GM12878 (cell line): ENCODE data around the gene TAB2. TPM values are rescaled to one million over a fixed set of nuclear protein-coding genes. Genes with fewer than 3 reads are reported as not detected.

ENCODE experiments used
- ATAC-seq: fragments of 200-7000 bp; cut with Tn5 transposase; 3 replicates; pipeline ENCODE4 v1.9.1; 2020; ENCODE audit warnings: mild to moderate bottlenecking, moderate library complexity
- BruUV-seq: library from RNA; stranded (reverse); fragments of 400-500 nt; replicated peaks from 2 replicates; lab custom pipeline; 2021; lab: Mats Ljungman, UMichigan
- CTCF ChIA-PET: fragments of 300-600 bp; sonication (Branson Sonifier 250); formaldehyde crosslinking; extraction: SDS; loops from one replicate; lab custom pipeline; 2021; ENCODE audit warnings: inconsistent platforms; lab: Yijun Ruan, JAX
- POLR2A ChIA-PET: fragments of 350-600 bp; formaldehyde crosslinking; extraction: SDS; loops from one replicate; lab custom pipeline; 2021; ENCODE audit warnings: inconsistent platforms; lab: Charles Lee
- RAD21 ChIA-PET: fragments of 300-600 bp; sonication (Branson Sonifier 250); formaldehyde crosslinking; loops from one replicate; lab custom pipeline; 2023; ENCODE audit warnings: antibody characterized with exemption; ENCODE audit not compliant: unreplicated experiment; lab: Charles Lee
- SMC1A ChIA-PET: fragments of 300-600 bp; sonication (Branson Sonifier 250); formaldehyde crosslinking; loops from one replicate; lab custom pipeline; 2023; ENCODE audit not compliant: unreplicated experiment, uncharacterized antibody; lab: Charles Lee
- DNase-seq: peaks from one replicate; pipeline ENCODE4 v3.0.0-alpha.2; 2011; ENCODE audit warnings: low read depth, low spot score
- FAIRE-seq: peaks from 3 replicates; lab custom pipeline; 2011; peaks lifted over from hg19 to GRCh38; lab: Jason Lieb, UNC
- H2AFZ ChIP-seq: 2 replicates; pipeline ENCODE4 v1.6.0; 2011; ENCODE audit warnings: low read depth, low read length, control low read depth; ENCODE audit not compliant: control insufficient read depth
- H3K27ac ChIP-seq: 2 replicates; pipeline ENCODE4 v1.5.1; 2011; ENCODE audit warnings: control low read depth; ENCODE audit not compliant: control insufficient read depth, insufficient read depth
- H3K27me3 ChIP-seq, 2 experiments: replicated peaks in 1 of 2; 2 replicates each; pipeline versions ENCODE4 v1.6.0 to v1.6.1; 2011; ENCODE audit warnings: low read length in 1 of 2; ENCODE audit not compliant: control insufficient read depth in 2 of 2, insufficient read depth in 2 of 2
- H3K36me3 ChIP-seq, 2 experiments: 2 replicates each; pipeline ENCODE4 v1.5.1; 2011; ENCODE audit warnings: low read length in 1 of 2; ENCODE audit not compliant: control insufficient read depth in 2 of 2, insufficient read depth in 2 of 2
- H3K4me1 ChIP-seq: 2 replicates; pipeline ENCODE4 v1.6.1; 2011; ENCODE audit warnings: mild to moderate bottlenecking, low read length, moderate library complexity, mixed read lengths; ENCODE audit not compliant: control insufficient read depth, insufficient read depth
- H3K4me2 ChIP-seq: 2 replicates; pipeline ENCODE4 v1.6.0; 2011; ENCODE audit warnings: control low read depth; ENCODE audit not compliant: control insufficient read depth, insufficient read depth
- H3K4me3 ChIP-seq: fragments of 200-600 bp; sonication (generic); 2 replicates; pipeline ENCODE4 v1.5.1; 2016
- H3K79me2 ChIP-seq: 2 replicates; pipeline ENCODE4 v1.6.0; 2011; ENCODE audit warnings: low read length; ENCODE audit not compliant: control insufficient read depth, insufficient read depth
- H3K9ac ChIP-seq: 2 replicates; pipeline ENCODE4 v1.8.0; 2011; ENCODE audit warnings: low read length, control low read depth, mixed read lengths; ENCODE audit not compliant: control insufficient read depth, insufficient read depth
- H3K9me3 ChIP-seq: replicated peaks from 3 replicates; pipeline ENCODE4 v1.5.1; 2011; ENCODE audit warnings: mild to moderate bottlenecking, low read length; ENCODE audit not compliant: control insufficient read depth, insufficient read depth
- H4K20me1 ChIP-seq: 2 replicates; pipeline ENCODE4 v1.6.0; 2011; ENCODE audit not compliant: control insufficient read depth, insufficient read depth
- CHD2 ChIP-seq: IDR thresholded peaks from 2 replicates; pipeline ENCODE4 v1.6.1; 2011; ENCODE audit warnings: low read depth, low read length, improper control_type of control experiment, borderline replicate concordance
- IKZF1 ChIP-seq: fragments of 450-650 bp; conservative IDR thresholded peaks from 2 replicates; pipeline ENCODE4 v1.6.1; 2017; ENCODE audit warnings: antibody characterized with exemption, mild to moderate bottlenecking
- JUNB ChIP-seq: IDR thresholded peaks from 2 replicates; pipeline ENCODE4 v1.6.1; 2016; ENCODE audit warnings: antibody characterized with exemption, mild to moderate bottlenecking
- KDM1A ChIP-seq: fragments of 200-600 bp; sonication (generic); IDR thresholded peaks from 2 replicates; pipeline ENCODE4 v1.6.1; 2016; ENCODE audit warnings: borderline replicate concordance
- MTA2 ChIP-seq: fragments of 450-650 bp; IDR thresholded peaks from 2 replicates; pipeline ENCODE4 v1.6.1; 2016; ENCODE audit warnings: low read depth, mild to moderate bottlenecking, moderate library complexity
- MTA3 ChIP-seq: IDR thresholded peaks from 2 replicates; pipeline ENCODE4 v1.6.1; 2012; ENCODE audit warnings: low read length, inconsistent platforms, borderline replicate concordance
- MXI1 ChIP-seq: fragments of 150-350 bp; IDR thresholded peaks from 2 replicates; pipeline ENCODE4 v1.6.1; 2011; ENCODE audit warnings: low read depth, mild to moderate bottlenecking, inconsistent platforms, low read length, improper control_type of control experiment
- NFIC ChIP-seq: IDR thresholded peaks from 2 replicates; pipeline ENCODE4 v1.6.1; 2012; ENCODE audit warnings: low read depth, mild to moderate bottlenecking, inconsistent platforms, low read length, moderate library complexity
- RELA ChIP-seq: fragments of 450-650 bp; IDR thresholded peaks from 2 replicates; pipeline ENCODE4 v1.8.0; 2014; ENCODE audit warnings: borderline replicate concordance; ENCODE audit not compliant: partially characterized antibody
- TCF12 ChIP-seq: IDR thresholded peaks from 2 replicates; pipeline ENCODE4 v1.6.1; 2011; ENCODE audit warnings: low read depth, mild to moderate bottlenecking, low read length
- ZNF24 ChIP-seq: fragments of 450-650 bp; IDR thresholded peaks from 2 replicates; pipeline ENCODE4 v1.6.1; 2017; ENCODE audit warnings: antibody characterized with exemption, mild to moderate bottlenecking
- WGBS: methylation state at CpG from one replicate; pipeline ENCODE4 v1.1.6; 2016; ENCODE audit warnings: low lambda C conversion rate; ENCODE audit not compliant: insufficient replicate concordance, insufficient coverage; ENCODE audit errors: missing lambda C conversion rate; 5-methylcytosine and 5-hydroxymethylcytosine counted together
- in situ Hi-C: fragments of 300-500 bp; cut with MboI; formaldehyde crosslinking; loops from 9 replicates; pipeline ENCODE4 v1.14.3; 2018; ENCODE audit warnings: mixed read lengths
- intact Hi-C: fragments of 100-400 bp; cut with micrococcal nuclease; formaldehyde crosslinking; loops from one replicate; pipeline ENCODE4 v1.14.2; 2022; ENCODE audit not compliant: unreplicated experiment
- polyA plus RNA-seq, 11 experiments: library from polyadenylated mRNA; depleted of rRNA in 4 of 11; unstranded in 6 of 11; stranded (reverse) in 5 of 11; fragments of >200 nt; fragmentation: Nextera tagmentation in 4 of 11; fragmentation: Illumina TruSeq in 1 of 11; extraction: Ambion mirVana in 4 of 11; extraction: Trizol in 1 of 11; gene quantifications; 1 replicate in 1 of 11; 2 replicates in 10 of 11; pipeline versions ENCODE4 v1.2.1 to v1.2.3, GENCODE V29; 2011 to 2016; ENCODE audit warnings: inconsistent platforms in 2 of 11, missing spikeins in 2 of 11, low read depth in 1 of 11
- total RNA-seq, 4 experiments: library from RNA; depleted of rRNA in 3 of 4; stranded (reverse); fragments of >200 nt in 3 of 4; fragmentation: Illumina TruSeq in 1 of 4; extraction: Trizol in 1 of 4; gene quantifications; 2 replicates each; pipeline versions ENCODE4 v1.2.1 to v1.2.3, GENCODE V29; 2013 to 2021
- TF ChIP-seq, protein P1 (sequence below): fragments of 450-650 bp; IDR thresholded peaks from 2 replicates; pipeline ENCODE4 v1.6.1; 2016; ENCODE audit warnings: mild to moderate bottlenecking
- TF ChIP-seq, protein P2 (sequence below): IDR thresholded peaks from 2 replicates; pipeline ENCODE4 v1.6.1; 2011; ENCODE audit warnings: borderline replicate concordance, low read depth, mild to moderate bottlenecking, moderate library complexity, low read length; ENCODE audit not compliant: insufficient read depth, poor library complexity, severe bottlenecking

The TAB2 gene
- total and polyA plus RNA-seq, 10 of the 15 experiments (the other 5 are each of a cell fraction or from before 2014, with no cell fraction given): 8.9 to 66.3 (median 23.0) TPM

- TF ChIP-seq KDM1A (no peak), CHD2 (no peak), RELA (no peak), TCF12 (peak; percentile 39; the same call in 1 of the 2 replicates), MXI1 (no peak)
- TF ChIP-seq, protein P1, sequence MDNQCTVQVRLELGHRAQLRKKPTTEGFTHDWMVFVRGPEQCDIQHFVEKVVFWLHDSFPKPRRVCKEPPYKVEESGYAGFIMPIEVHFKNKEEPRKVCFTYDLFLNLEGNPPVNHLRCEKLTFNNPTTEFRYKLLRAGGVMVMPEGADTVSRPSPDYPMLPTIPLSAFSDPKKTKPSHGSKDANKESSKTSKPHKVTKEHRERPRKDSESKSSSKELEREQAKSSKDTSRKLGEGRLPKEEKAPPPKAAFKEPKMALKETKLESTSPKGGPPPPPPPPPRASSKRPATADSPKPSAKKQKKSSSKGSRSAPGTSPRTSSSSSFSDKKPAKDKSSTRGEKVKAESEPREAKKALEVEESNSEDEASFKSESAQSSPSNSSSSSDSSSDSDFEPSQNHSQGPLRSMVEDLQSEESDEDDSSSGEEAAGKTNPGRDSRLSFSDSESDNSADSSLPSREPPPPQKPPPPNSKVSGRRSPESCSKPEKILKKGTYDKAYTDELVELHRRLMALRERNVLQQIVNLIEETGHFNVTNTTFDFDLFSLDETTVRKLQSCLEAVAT: peak; percentile 77
- TF ChIP-seq, protein P2, sequence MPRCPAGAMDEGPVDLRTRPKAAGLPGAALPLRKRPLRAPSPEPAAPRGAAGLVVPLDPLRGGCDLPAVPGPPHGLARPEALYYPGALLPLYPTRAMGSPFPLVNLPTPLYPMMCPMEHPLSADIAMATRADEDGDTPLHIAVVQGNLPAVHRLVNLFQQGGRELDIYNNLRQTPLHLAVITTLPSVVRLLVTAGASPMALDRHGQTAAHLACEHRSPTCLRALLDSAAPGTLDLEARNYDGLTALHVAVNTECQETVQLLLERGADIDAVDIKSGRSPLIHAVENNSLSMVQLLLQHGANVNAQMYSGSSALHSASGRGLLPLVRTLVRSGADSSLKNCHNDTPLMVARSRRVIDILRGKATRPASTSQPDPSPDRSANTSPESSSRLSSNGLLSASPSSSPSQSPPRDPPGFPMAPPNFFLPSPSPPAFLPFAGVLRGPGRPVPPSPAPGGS: no peak
These were observed 1.2 kb downstream of the TAB2 start (continued) for GRCh38 chr6:149318581-149319286.

DNA sequence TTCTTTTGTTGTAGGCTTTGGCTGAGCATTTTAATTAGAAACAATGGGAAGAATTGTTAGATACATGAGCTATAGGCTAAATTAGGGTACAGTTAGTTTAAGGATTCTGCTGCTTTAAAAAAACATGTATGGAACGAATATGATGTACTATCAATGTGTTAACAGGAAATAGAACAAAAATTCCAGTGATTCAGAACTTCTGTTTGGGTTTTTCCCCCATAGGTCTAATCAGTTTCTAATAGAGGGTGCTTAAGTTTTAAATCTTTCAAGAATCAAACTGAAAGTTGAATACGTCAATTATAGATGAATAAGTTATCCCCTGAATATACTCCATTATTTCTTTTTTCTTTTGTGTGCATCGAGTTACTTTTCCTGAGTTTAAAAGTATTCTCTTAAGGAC, 1.9 kb downstream of the TAB2 start:
- H3K4me3 ChIP-seq: peak overlapping the region; percentile 77
- 0% methylated on average over 3 of the region's 3 CpGs for WGBS
- peaks cover 77% of the 10 kb centered on the region for H3K79me2 ChIP-seq
- ATAC-seq (peak; percentile 3; the same call in 2 of the 3 replicates), FAIRE-seq (peak; percentile 23), DNase-seq (no peak)
- H3K9me3 ChIP-seq: no peaks in the 10 kb centered on the region
- TF ChIP-seq ZNF24: no peak
- TF ChIP-seq NFIC: peak; percentile 65
- TF ChIP-seq RELA: peak; percentile 25
- TF ChIP-seq MTA2: 0 out of 2 replicates have a peak, but pooled peaks have one; percentile 7
- 0 out of 2 replicates have a peak, but pooled peaks have one; percentile 32 for TF ChIP-seq MTA3
- peak; percentile 72 for TF ChIP-seq JUNB
- no peak for TF ChIP-seq IKZF1
- CTCF ChIA-PET: interaction anchor here (1.0 to 1.1 kb wide), 3 partner anchors 237 to 286 kb away, joined by 3 to 4 read pairs (median 3); no protein-coding TSS in a partner anchor
- no peaks in the 10 kb centered on the region for H3K27me3 ChIP-seq
- peak overlapping the region; percentile 58 for H3K4me2 ChIP-seq
- intact Hi-C loops: loop anchor here (1.0 to 5.0 kb wide), 5 partner anchors 87 to 287 kb away; no protein-coding TSS in a partner anchor
- H4K20me1 ChIP-seq: no peaks in the 10 kb centered on the region
- BruUV-seq: no TSS peak
- SMC1A ChIA-PET: interaction anchor here (1.1 to 10.6 kb wide), 11 partner anchors 19 to 257 kb away, joined by 3 to 199 read pairs (median 3); no protein-coding TSS in a partner anchor
- peaks cover 10% of the 10 kb centered on the region; the same call in 1 of the 2 replicates for H3K4me1 ChIP-seq
- POLR2A ChIA-PET: no interaction called here
- H2AFZ ChIP-seq: no peak overlapping the region
- H3K36me3 ChIP-seq: no peaks in the 10 kb centered on the region
- peak overlapping the region; percentile 66 for H3K9ac ChIP-seq
- peak overlapping the region; percentile 66 for H3K27ac ChIP-seq
- in situ Hi-C loops: no loop called here
- RAD21 ChIA-PET: interaction anchor here (0.8 to 6.2 kb wide), 7 partner anchors 14 to 286 kb away, joined by 3 to 74 read pairs (median 4); no protein-coding TSS in a partner anchor
